SJSA1 (cell line): ENCODE measurements around the gene STPG2. TPM values are rescaled to one million over a fixed set of nuclear protein-coding genes. Genes with fewer than 3 reads are reported as not detected.

Source experiments
- DNase-seq, 2 experiments: peaks; one replicate each; pipeline ENCODE4 v3.0.0-alpha.2; 2015 to 2020; ENCODE audit warnings: low spot score in 2 of 2, low read depth in 1 of 2
- H3K27ac ChIP-seq: fragments of 250-450 bp; sonication (Bioruptor Pico); 2 replicates; pipeline ENCODE4 v1.5.1; 2020; ENCODE audit warnings: mild to moderate bottlenecking, moderate library complexity
- H3K27me3 ChIP-seq: fragments of 250-450 bp; sonication (Bioruptor Pico); replicated peaks from 2 replicates; pipeline ENCODE4 v1.5.1; 2020; ENCODE audit warnings: mild to moderate bottlenecking, moderate library complexity
- H3K36me3 ChIP-seq: fragments of 250-450 bp; sonication (Bioruptor Pico); 2 replicates; pipeline ENCODE4 v1.5.1; 2020; ENCODE audit warnings: mild to moderate bottlenecking
- H3K4me1 ChIP-seq: fragments of 250-450 bp; sonication (Bioruptor Pico); replicated peaks from 2 replicates; pipeline ENCODE4 v1.6.1; 2021; ENCODE audit warnings: mild to moderate bottlenecking
- H3K4me3 ChIP-seq: fragments of 250-450 bp; sonication (Bioruptor Pico); 2 replicates; pipeline ENCODE4 v1.5.1; 2020; ENCODE audit warnings: mild to moderate bottlenecking
- H3K9me3 ChIP-seq: fragments of 250-450 bp; sonication (Bioruptor Pico); replicated peaks from 2 replicates; pipeline ENCODE4 v1.5.1; 2020; ENCODE audit warnings: mild to moderate bottlenecking
- total RNA-seq: library from RNA; depleted of rRNA; stranded (reverse); fragments of >200 nt; shearing (Covaris generic); gene quantifications from 2 replicates; pipeline ENCODE4 v1.2.3, GENCODE V29; 2014

STPG2 gene
- total RNA-seq, 1 experiment from 2014 or later, result not detected

GRCh38 chr4:98030059-98030458, 113.2 kb downstream of the STPG2 start:
- Histone ChIP-seq H3K27ac (no peak overlapping the region), H3K4me1 (no peaks in the 10 kb centered on the region), H3K4me3 (no peak overlapping the region), H3K9me3 (no peaks in the 10 kb centered on the region), H3K27me3 (no peaks in the 10 kb centered on the region), H3K36me3 (no peaks in the 10 kb centered on the region)
- no peak for DNase-seq

- H3K4me1 ChIP-seq, result no peaks in the 10 kb centered on the region
- H3K36me3 ChIP-seq, result no peaks in the 10 kb centered on the region
- H3K9me3 ChIP-seq, result no peaks in the 10 kb centered on the region
- no peak for DNase-seq
- H3K27me3 ChIP-seq, result no peaks in the 10 kb centered on the region
- no peak overlapping the region for H3K27ac ChIP-seq
- H3K4me3 ChIP-seq, result no peak overlapping the region
Measured at GRCh38 chr4:98027827-98028226, 115.4 kb downstream of the STPG2 start.

- no peaks in the 10 kb centered on the region for H3K36me3 ChIP-seq
- no peaks in the 10 kb centered on the region for H3K4me1 ChIP-seq
- no peaks in the 10 kb centered on the region for H3K27me3 ChIP-seq
- no peak overlapping the region for H3K4me3 ChIP-seq
- no peaks in the 10 kb centered on the region for H3K9me3 ChIP-seq
- DNase-seq, result no peak
- no peak overlapping the region for H3K27ac ChIP-seq
Measured at GRCh38 chr4:98026362-98026761, 116.9 kb downstream of the STPG2 start.

GRCh38 chr4:98006814-98007412, 136.4 kb downstream of the STPG2 start:
- H3K4me3 ChIP-seq, result no peak overlapping the region
- no peak for DNase-seq
- H3K36me3 ChIP-seq, result no peaks in the 10 kb centered on the region
- no peaks in the 10 kb centered on the region for H3K4me1 ChIP-seq
- H3K27me3 ChIP-seq, result no peaks in the 10 kb centered on the region
- H3K9me3 ChIP-seq, result no peaks in the 10 kb centered on the region
- H3K27ac ChIP-seq, result no peak overlapping the region

GRCh38 chr4:98006060-98006459, 137.2 kb downstream of the STPG2 start:
- DNase-seq, result no peak

GRCh38 chr4:98000940-98001339, 142.3 kb downstream of the STPG2 start:
- no peak overlapping the region for H3K27ac ChIP-seq
- no peaks in the 10 kb centered on the region for H3K4me1 ChIP-seq
- H3K36me3 ChIP-seq, result no peaks in the 10 kb centered on the region
- H3K4me3 ChIP-seq, result no peak overlapping the region
- no peaks in the 10 kb centered on the region for H3K27me3 ChIP-seq
- H3K9me3 ChIP-seq, result no peaks in the 10 kb centered on the region
- DNase-seq, result no peak

More at GRCh38 chr4:98006060-98006459, 137.2 kb downstream of the STPG2 start:
- no peaks in the 10 kb centered on the region for H3K4me1 ChIP-seq
- H3K4me3 ChIP-seq, result no peak overlapping the region
- no peak overlapping the region for H3K27ac ChIP-seq
- no peaks in the 10 kb centered on the region for H3K36me3 ChIP-seq
- H3K9me3 ChIP-seq, result no peaks in the 10 kb centered on the region
- no peaks in the 10 kb centered on the region for H3K27me3 ChIP-seq

- H3K9me3 ChIP-seq, result no peaks in the 10 kb centered on the region
- no peak for DNase-seq
- no peaks in the 10 kb centered on the region for H3K36me3 ChIP-seq
- H3K4me1 ChIP-seq, result no peaks in the 10 kb centered on the region
- H3K4me3 ChIP-seq, result no peak overlapping the region
- H3K27ac ChIP-seq, result no peak overlapping the region
- no peaks in the 10 kb centered on the region for H3K27me3 ChIP-seq
Measured at GRCh38 chr4:97998203-97998602, 145.1 kb downstream of the STPG2 start.

GRCh38 chr4:97994765-97995465, 148.4 kb downstream of the STPG2 start:
- H3K27me3 ChIP-seq, result no peaks in the 10 kb centered on the region
- H3K4me1 ChIP-seq, result no peaks in the 10 kb centered on the region
- no peak for DNase-seq

GRCh38 chr4:97990409-97990808, 152.9 kb downstream of the STPG2 start:
- Histone ChIP-seq H3K4me3 (no peak overlapping the region), H3K36me3 (no peaks in the 10 kb centered on the region), H3K27ac (no peak overlapping the region), H3K9me3 (no peaks in the 10 kb centered on the region), H3K27me3 (no peaks in the 10 kb centered on the region), H3K4me1 (no peaks in the 10 kb centered on the region)
- DNase-seq, result no peak

More at GRCh38 chr4:97994765-97995465, 148.4 kb downstream of the STPG2 start:
- Histone ChIP-seq H3K27ac (no peak overlapping the region), H3K4me3 (no peak overlapping the region), H3K36me3 (no peaks in the 10 kb centered on the region), H3K9me3 (no peaks in the 10 kb centered on the region)

- no peaks in the 10 kb centered on the region for H3K9me3 ChIP-seq
- H3K4me1 ChIP-seq, result no peaks in the 10 kb centered on the region
- H3K4me3 ChIP-seq, result no peak overlapping the region
- DNase-seq, result no peak
- H3K27ac ChIP-seq, result no peak overlapping the region
- no peaks in the 10 kb centered on the region for H3K36me3 ChIP-seq
- H3K27me3 ChIP-seq, result no peaks in the 10 kb centered on the region
Measured at GRCh38 chr4:97987019-97987648, 156.1 kb downstream of the STPG2 start.

- no peak overlapping the region for H3K4me3 ChIP-seq
- no peak overlapping the region for H3K27ac ChIP-seq
- no peaks in the 10 kb centered on the region for H3K36me3 ChIP-seq
- no peaks in the 10 kb centered on the region for H3K4me1 ChIP-seq
- H3K27me3 ChIP-seq, result no peaks in the 10 kb centered on the region
- no peak for DNase-seq
- no peaks in the 10 kb centered on the region for H3K9me3 ChIP-seq
Measured at GRCh38 chr4:97984545-97985131, 158.6 kb downstream of the STPG2 start.

GRCh38 chr4:97978791-97979488, 164.3 kb downstream of the STPG2 start:
- no peaks in the 10 kb centered on the region for H3K9me3 ChIP-seq
- DNase-seq, result no peak
- H3K36me3 ChIP-seq, result no peaks in the 10 kb centered on the region
- H3K27me3 ChIP-seq, result no peaks in the 10 kb centered on the region
- no peaks in the 10 kb centered on the region for H3K4me1 ChIP-seq
- no peak overlapping the region for H3K4me3 ChIP-seq
- no peak overlapping the region for H3K27ac ChIP-seq

- Histone ChIP-seq H3K27me3 (no peaks in the 10 kb centered on the region), H3K36me3 (no peaks in the 10 kb centered on the region), H3K4me1 (no peaks in the 10 kb centered on the region), H3K9me3 (no peaks in the 10 kb centered on the region), H3K4me3 (no peak overlapping the region), H3K27ac (no peak overlapping the region)
- no peak for DNase-seq
Measured at GRCh38 chr4:97953171-97953941, 189.9 kb downstream of the STPG2 start.
